Calu3 (cell line): ENCODE measurements around the gene CRYGN. TPM values are rescaled to one million over a fixed set of nuclear protein-coding genes. Genes with fewer than 3 reads are reported as not detected.

Experiments used
- BruUV-seq: library from RNA; stranded (reverse); fragments of 400-500 nt; replicated peaks from 2 replicates; lab custom pipeline; 2021; lab: Mats Ljungman, UMichigan
- CTCF ChIA-PET: fragments of 300-600 bp; sonication (Branson Sonifier 250); formaldehyde crosslinking; loops from one replicate; lab custom pipeline; 2022; ENCODE audit warnings: antibody characterized with exemption; lab: Charles Lee
- DNase-seq: peaks from one replicate; pipeline ENCODE4 v3.0.0; 2022
- H3K27ac Mint-ChIP-seq: one replicate; pipeline ENCODE4 v1.8.0; 2022; ENCODE audit warnings: mixed read lengths; ENCODE audit not compliant: unreplicated experiment
- H3K27me3 Mint-ChIP-seq: one replicate; pipeline ENCODE4 v1.8.0; 2022; ENCODE audit warnings: mixed read lengths; ENCODE audit not compliant: unreplicated experiment
- H3K36me3 Mint-ChIP-seq: one replicate; pipeline ENCODE4 v1.8.0; 2022; ENCODE audit warnings: mild to moderate bottlenecking, moderate library complexity, mixed read lengths; ENCODE audit not compliant: insufficient read depth, unreplicated experiment
- H3K4me1 Mint-ChIP-seq: one replicate; pipeline ENCODE4 v1.8.0; 2022; ENCODE audit warnings: mild to moderate bottlenecking, low read depth, mixed read lengths; ENCODE audit not compliant: unreplicated experiment
- H3K4me3 Mint-ChIP-seq: one replicate; pipeline ENCODE4 v1.8.0; 2022; ENCODE audit warnings: mild to moderate bottlenecking, low read depth, moderate library complexity, mixed read lengths; ENCODE audit not compliant: unreplicated experiment
- H3K9me3 Mint-ChIP-seq: one replicate; pipeline ENCODE4 v1.8.0; 2022; ENCODE audit warnings: low read depth, mixed read lengths; ENCODE audit not compliant: unreplicated experiment
- intact Hi-C: fragments of 100-400 bp; cut with micrococcal nuclease; formaldehyde crosslinking; loops from one replicate; pipeline ENCODE4 v1.10.0; 2022; ENCODE audit not compliant: unreplicated experiment
- total RNA-seq: library from RNA; stranded (reverse); gene quantifications from 2 replicates; pipeline ENCODE4 v1.2.3, GENCODE V29; 2022
- TF ChIP-seq, protein P1 (sequence below): fragments of 200-600 bp; IDR thresholded peaks from one replicate; pipeline ENCODE4 v1.8.0; 2022; ENCODE audit warnings: antibody characterized with exemption; ENCODE audit not compliant: unreplicated experiment

The CRYGN gene
- total RNA-seq, 1 experiment from 2014 or later = not detected

DNA sequence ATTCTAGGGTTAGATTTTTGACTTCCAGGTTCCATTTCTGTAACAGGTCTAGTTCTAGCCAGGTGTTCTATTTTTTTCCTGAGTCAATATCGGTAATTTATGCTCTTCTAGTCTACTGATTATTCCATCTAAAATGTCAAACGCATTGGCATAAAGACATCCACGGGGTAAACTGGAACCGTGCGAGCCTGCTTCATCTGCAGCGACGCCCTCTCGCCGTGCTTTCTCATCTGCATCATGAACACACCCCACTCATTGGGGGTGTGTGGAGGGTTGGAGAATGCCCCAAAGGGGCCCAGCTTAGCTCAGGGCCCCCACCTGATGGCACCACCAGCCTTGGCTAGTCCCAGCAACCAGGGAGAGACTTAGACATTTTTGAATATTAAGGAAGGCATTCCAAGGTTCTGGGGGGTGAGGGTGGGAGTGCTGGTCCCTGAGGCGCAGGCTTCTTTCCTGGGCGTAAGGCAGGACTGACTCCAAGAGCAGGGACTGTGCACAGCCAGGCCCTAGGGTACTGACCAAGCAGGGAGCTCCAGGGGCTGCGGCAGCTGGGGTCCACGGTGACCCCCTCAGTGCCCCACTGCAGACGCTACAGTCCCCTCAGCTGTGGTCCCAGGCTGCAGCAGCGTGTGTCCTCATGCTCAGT, 12.9 kb upstream of the CRYGN start:
- CTCF ChIA-PET = no interaction called here
- peaks cover 36% of the 10 kb centered on the region for H3K27me3 Mint-ChIP-seq
- intact Hi-C loops = no loop called here
- TF ChIP-seq, protein P1, sequence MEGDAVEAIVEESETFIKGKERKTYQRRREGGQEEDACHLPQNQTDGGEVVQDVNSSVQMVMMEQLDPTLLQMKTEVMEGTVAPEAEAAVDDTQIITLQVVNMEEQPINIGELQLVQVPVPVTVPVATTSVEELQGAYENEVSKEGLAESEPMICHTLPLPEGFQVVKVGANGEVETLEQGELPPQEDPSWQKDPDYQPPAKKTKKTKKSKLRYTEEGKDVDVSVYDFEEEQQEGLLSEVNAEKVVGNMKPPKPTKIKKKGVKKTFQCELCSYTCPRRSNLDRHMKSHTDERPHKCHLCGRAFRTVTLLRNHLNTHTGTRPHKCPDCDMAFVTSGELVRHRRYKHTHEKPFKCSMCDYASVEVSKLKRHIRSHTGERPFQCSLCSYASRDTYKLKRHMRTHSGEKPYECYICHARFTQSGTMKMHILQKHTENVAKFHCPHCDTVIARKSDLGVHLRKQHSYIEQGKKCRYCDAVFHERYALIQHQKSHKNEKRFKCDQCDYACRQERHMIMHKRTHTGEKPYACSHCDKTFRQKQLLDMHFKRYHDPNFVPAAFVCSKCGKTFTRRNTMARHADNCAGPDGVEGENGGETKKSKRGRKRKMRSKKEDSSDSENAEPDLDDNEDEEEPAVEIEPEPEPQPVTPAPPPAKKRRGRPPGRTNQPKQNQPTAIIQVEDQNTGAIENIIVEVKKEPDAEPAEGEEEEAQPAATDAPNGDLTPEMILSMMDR = no peak
- BruUV-seq = no TSS peak
- no peak overlapping the region for H3K4me3 Mint-ChIP-seq
- H3K9me3 Mint-ChIP-seq = no peaks in the 10 kb centered on the region
- no peaks in the 10 kb centered on the region for H3K4me1 Mint-ChIP-seq
- H3K27ac Mint-ChIP-seq = no peak overlapping the region
- DNase-seq = no peak
- no peaks in the 10 kb centered on the region for H3K36me3 Mint-ChIP-seq

DNA sequence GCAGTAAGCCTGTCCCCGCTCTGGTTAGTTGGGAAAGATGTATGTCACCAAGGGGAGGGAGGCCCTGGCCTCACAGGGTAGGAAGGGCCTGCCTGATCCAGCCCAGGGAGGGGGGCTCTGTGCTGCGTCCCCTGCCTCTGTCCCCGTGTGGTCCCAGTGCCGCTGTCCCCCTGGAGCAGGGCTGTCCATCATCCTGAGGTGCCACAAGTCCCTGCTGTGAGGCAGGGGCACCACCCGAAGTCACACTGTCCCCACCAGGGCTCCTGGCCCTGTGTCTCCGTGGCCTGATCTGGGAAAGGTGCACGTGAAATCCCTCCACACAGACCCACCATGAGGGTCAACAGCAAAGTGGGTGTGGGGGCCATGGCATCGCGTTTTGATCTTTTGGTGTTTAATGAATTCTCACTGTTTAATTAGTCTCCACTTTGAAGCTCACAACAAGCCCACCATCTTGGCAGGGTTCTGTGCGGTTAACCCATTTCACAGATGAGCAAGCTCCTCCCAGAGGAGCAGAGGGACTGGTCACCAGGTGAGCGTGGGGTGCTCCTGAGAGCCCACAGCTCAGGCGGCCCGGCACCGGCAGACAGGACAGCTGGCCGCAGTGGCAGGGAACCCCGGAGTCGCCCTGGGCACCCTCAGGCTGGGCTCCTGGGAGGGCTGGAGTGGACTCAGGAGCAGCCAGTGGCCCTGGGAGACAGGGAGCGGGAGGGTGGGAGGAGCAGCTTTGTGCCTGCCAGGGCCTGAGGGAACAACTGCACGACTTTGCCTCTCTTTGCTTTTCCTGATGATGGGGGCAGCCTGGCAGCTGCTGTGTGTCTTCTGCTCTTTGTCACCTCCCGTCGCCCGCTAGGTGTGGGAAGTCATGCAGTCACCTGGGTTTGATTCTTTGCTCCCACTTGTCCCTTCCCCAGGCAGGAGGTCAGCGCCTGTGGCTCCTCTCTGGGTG, 12.0 kb upstream of the CRYGN start:
- BruUV-seq = no TSS peak
- DNase-seq = no peak

GRCh38 chr7:151451156-151451555, 11.2 kb upstream of the CRYGN start:
- intact Hi-C loops = no loop called here
- DNase-seq = no peak
- BruUV-seq = no TSS peak
- Mint-ChIP-seq H3K4me1 (no peaks in the 10 kb centered on the region), H3K27ac (no peak overlapping the region), H3K4me3 (no peak overlapping the region), H3K36me3 (no peaks in the 10 kb centered on the region), H3K9me3 (no peaks in the 10 kb centered on the region), H3K27me3 (peaks cover 47% of the 10 kb centered on the region)
- CTCF ChIA-PET = no interaction called here
- TF ChIP-seq, protein P1 = no peak

More for the DNA sequence above, 12.0 kb upstream of the CRYGN start:
- Mint-ChIP-seq H3K27ac (no peak overlapping the region), H3K4me3 (no peak overlapping the region), H3K36me3 (no peaks in the 10 kb centered on the region), H3K9me3 (no peaks in the 10 kb centered on the region), H3K27me3 (peaks cover 39% of the 10 kb centered on the region), H3K4me1 (no peaks in the 10 kb centered on the region)
- TF ChIP-seq, protein P1 = no peak
- CTCF ChIA-PET = interaction anchor here (0.6 kb wide), 1 partner anchor 9 kb away, joined by 3 read pairs; no protein-coding TSS in a partner anchor
- intact Hi-C loops = no loop called here

DNA sequence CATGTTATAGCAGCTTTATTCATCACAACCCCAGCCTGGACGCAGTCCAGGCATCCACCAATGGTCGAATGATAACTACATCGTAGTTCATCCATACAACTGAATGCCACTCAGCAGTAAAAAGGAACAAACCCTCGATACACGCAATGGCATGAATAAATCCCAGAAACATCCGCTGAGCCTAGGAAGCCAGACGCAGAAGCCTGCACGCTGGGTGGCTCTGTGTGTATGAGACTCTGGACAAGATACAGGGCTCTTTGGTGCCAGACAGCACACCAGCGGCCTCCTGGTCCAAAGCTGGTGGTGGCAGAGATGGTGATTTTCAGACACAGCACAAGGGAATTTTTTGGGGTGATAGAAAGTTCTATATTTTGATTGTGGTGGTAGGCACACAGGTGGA, 10.0 kb upstream of the CRYGN start:
- no peak overlapping the region for H3K4me3 Mint-ChIP-seq

More for the DNA sequence above, 10.0 kb upstream of the CRYGN start:
- no peak for DNase-seq
- H3K27ac Mint-ChIP-seq = no peak overlapping the region
- no peaks in the 10 kb centered on the region for H3K9me3 Mint-ChIP-seq
- BruUV-seq = no TSS peak
- no peaks in the 10 kb centered on the region for H3K36me3 Mint-ChIP-seq
- TF ChIP-seq, protein P1 = no peak
- CTCF ChIA-PET = interaction anchor here (0.9 to 1.0 kb wide), 2 partner anchors 20 to 50 kb away, joined by 3 read pairs; no protein-coding TSS in a partner anchor
- H3K27me3 Mint-ChIP-seq = peaks cover 49% of the 10 kb centered on the region
- intact Hi-C loops = loop anchor here (2.0 to 5.0 kb wide), 2 partner anchors 48 to 139 kb away; no protein-coding TSS in a partner anchor
- H3K4me1 Mint-ChIP-seq = no peaks in the 10 kb centered on the region
